ELR (cell line): Measurements from ENCODE around the gene TMPRSS4.

Experiments used
- DNase-seq: peaks from one replicate; pipeline ENCODE4 v3.0.0-alpha.2; 2015; ENCODE audit warnings: low read depth

The TMPRSS4 gene

GRCh38 chr11:118080296-118080695, 3.4 kb downstream of the TMPRSS4 start:
- DNase-seq, result no peak

- peak; percentile 6 for DNase-seq
Observed at GRCh38 chr11:118081241-118081958, 4.5 kb downstream of the TMPRSS4 start.

GRCh38 chr11:118082880-118083552, 6.1 kb downstream of the TMPRSS4 start:
- no peak for DNase-seq

- no peak for DNase-seq
Observed at GRCh38 chr11:118084247-118084646, 7.4 kb downstream of the TMPRSS4 start.

GRCh38 chr11:118084656-118085055, 7.8 kb downstream of the TMPRSS4 start:
- DNase-seq, result no peak

GRCh38 chr11:118086913-118087768, 10.3 kb downstream of the TMPRSS4 start, which contains the start of gene SMIM35:
Gene SMIM35 (minus strand): TSS chr11:118086963. CDS start chr11:118086757, 206 bp downstream.
- DNase-seq, result no peak

GRCh38 chr11:118087931-118088330, 11.1 kb downstream of the TMPRSS4 start:
- DNase-seq, result no peak

GRCh38 chr11:118088531-118088930, 11.7 kb downstream of the TMPRSS4 start:
- no peak for DNase-seq

GRCh38 chr11:118090545-118091162, 13.8 kb downstream of the TMPRSS4 start:
- DNase-seq, result no peak

GRCh38 chr11:118091690-118092089, 14.8 kb downstream of the TMPRSS4 start:
- DNase-seq, result no peak

- DNase-seq, result no peak
Observed at GRCh38 chr11:118092907-118093571, 16.2 kb downstream of the TMPRSS4 start.

GRCh38 chr11:118095493-118095892, 18.6 kb downstream of the TMPRSS4 start:
- DNase-seq, result no peak

- DNase-seq, result no peak
Observed at GRCh38 chr11:118095967-118096367, 19.1 kb downstream of the TMPRSS4 start.

GRCh38 chr11:118098996-118099837, 22.3 kb downstream of the TMPRSS4 start:
- no peak for DNase-seq

GRCh38 chr11:118099838-118100556, 23.1 kb downstream of the TMPRSS4 start:
- DNase-seq, result no peak

GRCh38 chr11:118100691-118101232, 23.9 kb downstream of the TMPRSS4 start:
- no peak for DNase-seq

GRCh38 chr11:118102721-118103261, 25.9 kb downstream of the TMPRSS4 start:
- DNase-seq, result no peak

- DNase-seq, result no peak
Observed at GRCh38 chr11:118104491-118104890, 27.6 kb downstream of the TMPRSS4 start.

GRCh38 chr11:118105657-118106305, 28.9 kb downstream of the TMPRSS4 start:
- DNase-seq, result no peak
